Activated T-cell treated with anti-CD3 and anti-CD28 coated beads, Interleukin-2, amount 50 U/mL, for 1 hour (primary cell): ENCODE results near the gene GNAS-AS1.
"Not testable (repeated sequence)": the region's sequence is repeated elsewhere in the genome, so short reads cannot be mapped to it uniquely, and the experiment has no call there.

Experiments used
- DNase-seq: peaks from one replicate; pipeline ENCODE4 v3.0.0-alpha.2; 2020

The GNAS-AS1 gene

GRCh38 chr20:58833921-58834320, 16.8 kb downstream of the GNAS-AS1 start:
- no peak for DNase-seq

- no peak for DNase-seq
Measured at GRCh38 chr20:58832457-58832856, 18.2 kb downstream of the GNAS-AS1 start.

GRCh38 chr20:58829531-58829941, 21.2 kb downstream of the GNAS-AS1 start:
- no peak for DNase-seq

- not testable (repeated sequence) for DNase-seq
Measured at GRCh38 chr20:58828804-58829203, 21.9 kb downstream of the GNAS-AS1 start.

DNA sequence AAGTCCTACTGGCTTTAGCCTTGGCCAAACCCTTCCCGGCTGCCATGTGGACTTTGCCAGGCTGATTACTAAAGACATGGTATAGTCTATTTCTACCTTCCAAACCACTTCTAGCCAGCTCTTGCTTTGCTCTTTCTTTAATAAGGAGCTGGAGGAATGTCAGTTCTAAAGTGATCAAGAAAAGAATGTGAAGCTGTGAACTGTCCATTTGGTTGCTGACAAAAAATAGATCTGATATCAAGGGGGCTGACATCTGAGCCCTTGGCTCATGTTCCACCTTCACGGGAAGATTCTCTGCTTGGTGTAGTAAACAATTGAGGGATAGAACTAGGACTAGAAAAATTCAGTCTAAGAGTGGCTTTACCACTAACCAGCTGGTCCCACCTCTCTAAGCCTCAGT, 22.6 kb downstream of the GNAS-AS1 start:
- DNase-seq: no peak

DNA sequence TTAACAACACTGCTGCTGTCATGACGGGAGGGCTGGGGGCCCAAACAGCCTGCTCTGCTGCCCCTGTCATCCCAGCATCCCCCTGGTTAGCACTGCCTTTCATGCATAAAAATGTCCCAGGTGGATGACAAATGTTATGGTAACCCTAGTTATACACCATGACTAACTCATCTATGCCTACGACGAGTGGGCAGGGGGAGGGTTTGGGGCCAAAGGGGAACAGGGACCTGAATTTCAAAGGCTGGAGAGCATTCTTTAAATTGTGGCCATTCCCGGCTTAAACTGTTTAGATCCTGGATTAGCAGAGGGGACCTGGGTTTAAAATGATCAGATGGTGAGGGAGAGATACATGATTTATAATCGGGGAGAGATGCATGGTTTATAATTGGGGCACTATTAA, 24.4 kb downstream of the GNAS-AS1 start:
- DNase-seq: no peak

- no peak for DNase-seq
Measured at GRCh38 chr20:58825450-58825849, 25.3 kb downstream of the GNAS-AS1 start.

GRCh38 chr20:58824843-58825242, 25.9 kb downstream of the GNAS-AS1 start:
- no peak for DNase-seq

DNA sequence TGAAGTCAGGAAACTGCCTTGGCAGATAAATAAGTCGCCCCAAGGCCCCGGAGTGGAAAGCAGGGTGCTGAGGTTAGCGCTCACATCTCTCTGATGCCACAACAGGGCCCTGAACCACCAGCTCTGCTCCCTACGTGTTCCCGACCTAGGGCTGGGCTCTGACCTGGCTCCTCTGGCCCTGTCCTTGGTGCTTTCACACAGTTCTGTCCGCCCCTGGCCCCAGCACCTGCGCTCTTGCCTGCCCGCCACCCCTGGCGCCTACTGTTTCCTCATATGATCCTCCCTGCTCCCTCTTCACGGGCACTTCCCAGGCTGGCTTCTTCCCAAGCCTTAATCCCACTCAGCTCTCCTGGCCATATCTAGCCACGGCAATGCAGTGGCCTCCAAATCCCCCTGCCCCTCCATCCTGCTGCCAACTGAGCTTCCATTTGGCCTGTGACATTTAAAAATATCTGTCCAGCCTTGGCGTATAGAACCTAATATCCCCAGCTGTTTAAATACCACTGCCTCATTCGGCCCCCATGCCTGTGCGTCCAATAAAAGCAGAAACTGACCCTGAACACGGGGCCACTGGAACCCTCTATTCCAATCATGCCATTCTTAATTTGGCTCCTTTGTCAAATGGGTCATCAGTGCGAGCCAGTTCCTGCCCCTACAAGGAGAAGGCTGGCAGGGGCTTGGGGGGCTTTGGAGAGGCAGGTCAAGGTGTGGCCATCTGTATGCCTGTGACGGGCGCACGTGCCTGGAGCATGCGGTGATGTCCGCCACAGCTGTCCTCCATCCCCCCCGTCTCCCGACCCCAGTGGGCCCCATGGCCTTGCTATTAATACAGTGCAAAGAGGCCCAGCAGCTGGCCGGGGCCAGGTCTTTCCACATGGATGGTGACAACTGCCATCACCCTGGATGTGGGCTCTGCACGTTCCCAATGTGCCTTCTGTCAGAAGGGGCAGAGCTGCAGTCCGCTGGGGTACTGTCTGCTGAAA, 27.7 kb downstream of the GNAS-AS1 start:
- no peak for DNase-seq

GRCh38 chr20:58822149-58822548, 28.6 kb downstream of the GNAS-AS1 start:
- no peak for DNase-seq

- DNase-seq: not testable (repeated sequence)
Measured at GRCh38 chr20:58820515-58820914, 30.2 kb downstream of the GNAS-AS1 start.

GRCh38 chr20:58819921-58820320, 30.8 kb downstream of the GNAS-AS1 start:
- no peak for DNase-seq

GRCh38 chr20:58818586-58819285, 32.0 kb downstream of the GNAS-AS1 start:
- no peak for DNase-seq

GRCh38 chr20:58817748-58818147, 33.0 kb downstream of the GNAS-AS1 start:
- no peak for DNase-seq

DNA sequence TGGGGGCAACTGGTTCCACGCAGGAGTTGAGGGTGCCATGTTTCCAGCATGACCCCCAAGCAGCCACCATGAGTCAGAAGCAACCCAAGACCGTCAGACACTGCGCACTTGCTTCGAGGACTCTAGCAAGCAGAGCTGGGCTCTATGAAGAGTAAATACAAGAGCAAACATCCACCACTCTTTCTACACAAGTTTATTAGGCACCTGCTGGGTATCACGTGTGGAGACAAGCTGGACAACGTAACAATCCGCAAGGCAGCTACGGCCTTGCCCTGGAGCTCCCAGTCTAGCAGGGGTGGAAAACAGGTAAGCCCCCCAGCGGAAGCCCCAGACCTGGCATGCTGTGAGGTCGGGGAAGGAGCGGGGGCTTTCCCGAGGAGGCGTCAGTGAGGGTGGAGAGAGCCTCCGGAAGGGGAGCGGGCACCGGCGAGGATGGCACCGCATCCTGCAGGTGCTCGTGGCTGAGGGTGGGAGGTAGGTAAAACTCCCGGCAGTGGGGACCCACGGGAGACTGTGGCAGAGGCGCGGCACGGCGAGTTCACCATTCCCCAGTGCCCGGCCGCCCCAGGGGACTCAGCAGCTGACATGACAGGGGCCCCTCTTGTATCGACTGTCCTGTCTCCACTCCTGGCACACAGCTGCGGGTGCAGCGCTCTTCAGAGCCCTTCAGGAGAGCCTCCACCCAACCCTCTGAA, 33.6 kb downstream of the GNAS-AS1 start:
- no peak for DNase-seq

DNA sequence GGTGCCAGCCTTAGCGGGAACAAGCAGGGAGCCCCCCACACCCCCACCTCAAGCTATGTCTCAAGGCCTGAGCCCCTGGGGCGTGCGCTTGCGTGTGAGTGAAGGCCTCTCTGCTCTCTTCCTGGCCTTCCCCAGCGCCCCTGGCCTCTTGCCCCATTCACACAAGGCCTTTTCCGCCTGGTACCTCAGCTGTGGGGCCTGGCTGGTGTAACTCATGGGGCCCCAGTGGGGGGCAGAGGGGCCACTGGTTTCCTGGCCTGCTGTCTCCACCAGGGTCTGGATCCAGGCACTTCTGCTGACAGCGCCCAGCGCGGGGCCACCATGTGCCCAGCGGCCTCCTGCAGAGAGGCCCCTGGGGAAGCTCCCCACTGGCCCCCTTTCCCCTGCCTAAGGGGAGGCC, 34.7 kb downstream of the GNAS-AS1 start:
- no peak for DNase-seq

DNA sequence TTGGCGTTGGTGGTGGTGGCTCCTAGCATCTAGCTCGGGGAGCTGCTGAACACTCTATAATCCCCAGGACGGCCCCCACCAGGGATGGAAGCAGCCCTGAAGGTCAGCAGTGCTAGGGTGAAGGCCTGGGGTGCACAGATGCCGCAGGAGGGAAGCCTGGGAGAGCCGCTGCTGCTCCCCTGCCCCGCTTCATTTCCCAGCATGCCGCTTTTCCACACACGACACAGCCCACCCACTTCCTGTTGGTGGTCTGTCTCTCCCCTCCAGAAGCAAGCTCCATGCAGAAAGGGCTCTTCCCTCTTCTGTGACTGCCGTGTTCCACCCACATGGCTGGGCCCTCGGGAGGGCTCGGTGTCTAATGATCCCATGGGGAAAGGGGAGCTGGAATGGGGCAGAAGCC, 35.3 kb downstream of the GNAS-AS1 start:
- DNase-seq: no peak

- no peak for DNase-seq
Measured at GRCh38 chr20:58813369-58813768, 37.3 kb downstream of the GNAS-AS1 start.

DNA sequence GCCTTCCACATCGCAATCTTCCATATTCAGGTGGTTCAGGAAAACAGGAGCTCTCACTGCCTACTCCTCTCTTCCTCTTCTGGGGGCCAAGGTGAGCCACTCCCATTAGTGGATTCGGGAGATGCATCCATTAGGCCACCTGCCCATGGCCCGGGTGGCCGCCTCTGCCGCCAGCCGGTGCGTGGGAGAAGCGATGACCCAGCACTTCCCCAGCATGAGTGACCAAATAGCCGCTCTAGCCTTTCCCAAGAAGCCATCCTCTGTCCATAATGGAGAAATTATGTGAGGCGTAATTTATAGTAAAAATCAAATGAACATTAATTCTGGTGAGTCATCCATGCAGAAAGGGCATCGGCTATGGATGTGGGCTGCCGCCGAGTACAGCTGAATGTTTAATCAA, 39.4 kb downstream of the GNAS-AS1 start:
- DNase-seq: no peak

DNA sequence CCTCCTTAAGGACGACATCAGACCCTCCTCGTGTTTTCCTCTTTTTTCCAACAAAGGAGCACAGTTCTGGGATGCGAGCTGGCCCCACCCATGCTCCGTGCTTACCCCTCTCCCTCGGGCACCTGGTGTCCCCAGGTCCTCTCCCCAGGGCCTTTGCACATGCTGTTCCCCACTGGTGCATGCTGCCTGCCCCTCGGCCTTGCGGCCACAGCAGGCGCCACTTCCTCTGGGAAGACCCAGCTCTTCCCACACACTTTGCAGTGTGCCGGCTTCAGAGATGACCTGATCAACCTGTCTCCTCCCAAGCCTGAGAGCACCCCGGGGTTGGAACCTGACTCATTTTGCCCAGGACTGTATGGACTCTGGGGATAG, 39.8 kb downstream of the GNAS-AS1 start:
- no peak for DNase-seq

DNA sequence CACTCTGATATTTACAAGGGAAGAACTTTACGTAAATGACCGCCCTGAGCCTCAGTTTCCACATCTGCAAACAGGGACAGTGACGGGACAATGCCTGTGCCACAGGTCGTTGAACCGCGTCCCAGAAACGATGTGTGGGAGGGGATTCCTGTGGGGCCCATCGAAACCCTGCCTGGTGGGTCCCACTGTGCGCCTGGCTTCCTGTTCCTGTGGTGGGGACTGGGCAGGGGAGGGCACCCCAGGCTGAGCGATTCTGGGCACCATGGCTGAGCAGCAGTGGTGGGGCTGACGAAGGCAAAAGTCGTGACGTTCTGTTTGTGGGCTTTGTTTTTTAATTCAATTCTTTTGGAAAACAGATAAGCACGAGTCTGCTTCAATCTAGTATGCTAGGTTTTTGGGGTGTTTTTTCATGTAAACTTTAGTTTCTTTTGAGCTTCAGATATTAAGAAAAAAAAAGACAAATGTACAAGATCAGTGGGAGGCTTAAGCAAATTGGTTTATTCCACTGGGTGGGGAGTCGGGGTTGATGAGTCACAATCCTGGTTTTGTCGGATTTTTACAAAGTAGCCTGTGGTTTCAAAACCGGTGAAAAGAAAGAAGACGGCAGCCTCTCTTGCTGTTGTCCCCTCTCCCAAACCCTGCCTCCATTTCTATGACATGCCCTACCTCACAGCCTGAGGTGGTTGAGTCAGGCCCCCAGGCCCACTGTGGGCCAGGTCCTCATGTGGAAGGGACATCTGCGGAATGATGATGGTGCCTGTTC, 40.4 kb downstream of the GNAS-AS1 start:
- DNase-seq: no peak

DNA sequence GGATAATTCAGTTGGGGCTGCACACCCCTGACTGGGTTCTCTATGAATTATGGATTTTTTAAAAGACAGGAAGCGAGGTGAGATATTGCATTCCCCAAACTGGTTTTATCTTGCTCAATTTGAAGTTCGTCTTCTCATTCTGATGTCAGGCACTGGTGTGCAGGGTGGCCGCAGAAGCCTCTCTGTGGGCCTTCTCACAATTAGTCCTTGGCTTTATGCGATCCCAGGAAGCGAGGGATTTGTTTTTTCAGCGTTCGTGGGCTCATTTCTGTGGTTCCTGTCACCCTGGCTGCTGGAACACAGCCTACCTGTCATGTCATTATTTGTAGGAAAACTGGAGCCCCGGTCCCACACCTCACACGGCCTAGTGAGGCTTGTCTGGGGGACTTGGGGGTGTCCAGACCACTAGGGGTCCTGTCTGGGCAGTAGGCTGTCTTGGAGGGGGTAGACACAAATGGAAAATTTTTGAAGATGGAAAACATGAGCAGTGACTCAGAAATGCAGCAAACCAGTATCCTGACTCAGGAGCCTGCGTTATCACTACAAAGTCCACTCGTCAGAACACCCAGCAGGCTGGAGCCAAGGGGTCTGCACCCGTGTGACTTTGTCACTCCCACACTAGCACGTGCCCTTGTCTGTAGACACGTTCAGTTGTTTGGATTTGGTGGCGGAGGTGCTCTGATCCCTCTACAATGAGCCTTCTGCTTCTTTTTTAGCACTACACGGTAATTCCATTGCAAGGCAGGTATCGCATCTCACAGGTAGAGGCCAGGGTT, 42.2 kb downstream of the GNAS-AS1 start:
- DNase-seq: no peak
